B cell (primary cell): ENCODE measurements around the gene SENP3. TPM values are rescaled to one million over a fixed set of nuclear protein-coding genes. Genes with fewer than 3 reads are reported as not detected.

Experiments
- ATAC-seq: fragments of 200-7000 bp; cut with Tn5 transposase; one replicate; pipeline ENCODE4 v1.10.0; 2021; ENCODE audit warnings: low read depth, mild to moderate bottlenecking, moderate number of reproducible peaks, moderate library complexity
- CTCF ChIA-PET: fragments of 350-600 bp; sonication (Branson Sonifier 250); formaldehyde crosslinking; loops from one replicate; lab custom pipeline; 2021; ENCODE audit warnings: antibody characterized with exemption, inconsistent platforms; lab: Charles Lee
- POLR2A ChIA-PET: fragments of 350-600 bp; sonication (Branson Sonifier 250); formaldehyde crosslinking; loops from one replicate; lab custom pipeline; 2021; ENCODE audit warnings: antibody characterized with exemption; lab: Charles Lee
- DNase-seq: peaks from one replicate; pipeline ENCODE4 v3.0.0; 2013
- H2AFZ ChIP-seq: 2 replicates; pipeline ENCODE4 v1.6.1; 2012; ENCODE audit warnings: mild to moderate bottlenecking, low read depth, low read length; ENCODE audit not compliant: insufficient read depth, poor library complexity, severe bottlenecking
- H3K27ac ChIP-seq, 2 donors: 1 replicate in 1 of 2; 2 replicates in 1 of 2; pipeline ENCODE4 v1.5.1; 2012 to 2013; ENCODE audit warnings: low read length in 2 of 2, mild to moderate bottlenecking in 2 of 2, moderate library complexity in 1 of 2
- H3K27me3 ChIP-seq, 4 experiments: fragments of 200-600 bp in 1 of 4; sonication (generic) in 1 of 4; replicated peaks in 1 of 4; 1 replicate in 2 of 4; 2 replicates in 2 of 4; pipeline versions ENCODE4 v1.6.1 to v1.7.0; 2013 to 2016; ENCODE audit warnings: low read length in 3 of 4, mild to moderate bottlenecking in 2 of 4, mixed read lengths in 1 of 4, moderate library complexity in 1 of 4; ENCODE audit not compliant: insufficient read depth in 4 of 4, control insufficient read depth in 3 of 4; ENCODE audit errors: control extremely low read depth in 1 of 4
- H3K36me3 ChIP-seq, 2 experiments: replicated peaks in 1 of 2; 1 replicate in 1 of 2; 2 replicates in 1 of 2; pipeline versions ENCODE4 v1.6.1 to v1.7.1; 2013; ENCODE audit warnings: low read length in 1 of 2; ENCODE audit not compliant: insufficient read depth in 2 of 2, control insufficient read depth in 1 of 2; ENCODE audit errors: control extremely low read depth in 1 of 2, extremely low read depth in 1 of 2
- H3K4me1 ChIP-seq, 2 donors: fragments of 200-600 bp in 1 of 2; sonication (generic) in 1 of 2; 1 replicate in 1 of 2; 2 replicates in 1 of 2; pipeline versions ENCODE4 v1.5.1 to v1.6.1; 2013 to 2017; ENCODE audit warnings: low read length in 2 of 2; ENCODE audit not compliant: control insufficient read depth in 2 of 2, insufficient read depth in 2 of 2
- H3K4me2 ChIP-seq: replicated peaks from 2 replicates; pipeline ENCODE3; 2012; ENCODE audit warnings: mild to moderate bottlenecking, low read depth, low read length; ENCODE audit not compliant: poor library complexity, severe bottlenecking
- H3K4me3 ChIP-seq, 5 experiments: fragments of 200-600 bp in 1 of 5; sonication (generic) in 1 of 5; 1 replicate in 3 of 5; 2 replicates in 2 of 5; pipeline versions ENCODE4 v1.5.1 to v1.7.0; 2011 to 2016; ENCODE audit warnings: low read length in 4 of 5, mild to moderate bottlenecking in 4 of 5, low read depth in 2 of 5, control low read depth in 1 of 5, moderate library complexity in 1 of 5; ENCODE audit not compliant: insufficient read depth in 1 of 5; ENCODE audit errors: control extremely low read depth in 1 of 5, extremely low read depth in 1 of 5
- H3K79me2 ChIP-seq: fragments of 200-600 bp; sonication (generic); one replicate; pipeline ENCODE4 v1.6.0; 2016; ENCODE audit warnings: low read length; ENCODE audit not compliant: control insufficient read depth, insufficient read depth
- H3K9ac ChIP-seq: fragments of 200-600 bp; sonication (generic); 2 replicates; pipeline ENCODE4 v1.6.1; 2017; ENCODE audit warnings: mild to moderate bottlenecking, low read length, moderate library complexity
- H3K9me3 ChIP-seq, 3 donors: one replicate each; pipeline versions ENCODE4 v1.6.1 to v1.7.1; 2013; ENCODE audit warnings: low read length in 2 of 3; ENCODE audit not compliant: control insufficient read depth in 2 of 3, insufficient read depth in 1 of 3; ENCODE audit errors: control extremely low read depth in 1 of 3
- H4K20me1 ChIP-seq: 2 replicates; pipeline ENCODE4 v1.6.0; 2012; ENCODE audit warnings: mild to moderate bottlenecking, low read length; ENCODE audit not compliant: insufficient read depth, control insufficient read depth, poor library complexity, severe bottlenecking
- H3K27ac Mint-ChIP-seq: one replicate; pipeline ENCODE4 v1.8.0; 2021; ENCODE audit warnings: mixed read lengths
- H3K27me3 Mint-ChIP-seq: one replicate; pipeline ENCODE4 v1.8.0; 2021; ENCODE audit warnings: mixed read lengths
- H3K4me1 Mint-ChIP-seq: one replicate; pipeline ENCODE4 v1.8.0; 2021; ENCODE audit warnings: mixed read lengths
- H3K4me3 Mint-ChIP-seq: one replicate; pipeline ENCODE4 v1.8.0; 2021; ENCODE audit warnings: mixed read lengths
- H3K9me3 Mint-ChIP-seq: one replicate; pipeline ENCODE4 v1.8.0; 2022; ENCODE audit warnings: mixed read lengths; ENCODE audit not compliant: insufficient read depth
- EZH2 ChIP-seq: IDR thresholded peaks from 2 replicates; pipeline ENCODE4 v1.6.1; 2012; ENCODE audit warnings: borderline replicate concordance, low read depth, mild to moderate bottlenecking, moderate library complexity, low read length; ENCODE audit not compliant: insufficient read depth, poor library complexity, severe bottlenecking
- WGBS: methylation state at CpG from one replicate; pipeline ENCODE4 v1.1.5; 2013; ENCODE audit warnings: missing lambda C conversion rate; ENCODE audit not compliant: insufficient coverage; 5-methylcytosine and 5-hydroxymethylcytosine counted together
- intact Hi-C: fragments of 100-400 bp; cut with micrococcal nuclease; formaldehyde crosslinking; loops from one replicate; pipeline ENCODE4 v1.10.0; 2022
- polyA plus RNA-seq: library from polyadenylated mRNA; depleted of rRNA; stranded (reverse); fragments of >200 nt; gene quantifications from 2 replicates; pipeline ENCODE4 v1.2.3, GENCODE V29; 2012
- total RNA-seq, 2 donors: library from RNA; stranded (reverse); fragments of 120-200 nt in 1 of 2; gene quantifications; 1 replicate in 1 of 2; 2 replicates in 1 of 2; pipeline versions ENCODE4 v1.2.3 to v1.2.4, GENCODE V29; 2013 to 2022
- TF ChIP-seq, protein P1 (sequence below): fragments of 200-600 bp; IDR thresholded peaks from one replicate; pipeline ENCODE4 v1.8.0; 2022; ENCODE audit warnings: antibody characterized with exemption, mild to moderate bottlenecking

Gene SENP3
- total and polyA plus RNA-seq, 2 donors (not counting 1 experiment from before 2014, with no cell fraction given): 45.1 to 57.1 TPM

- peaks cover 40% of the 10 kb centered on the region for H3K79me2 ChIP-seq
- peaks cover 20 to 62% of the 10 kb centered on the region in 2 experiments for H3K36me3 ChIP-seq
- no peak for TF ChIP-seq EZH2
- TF ChIP-seq, protein P1, sequence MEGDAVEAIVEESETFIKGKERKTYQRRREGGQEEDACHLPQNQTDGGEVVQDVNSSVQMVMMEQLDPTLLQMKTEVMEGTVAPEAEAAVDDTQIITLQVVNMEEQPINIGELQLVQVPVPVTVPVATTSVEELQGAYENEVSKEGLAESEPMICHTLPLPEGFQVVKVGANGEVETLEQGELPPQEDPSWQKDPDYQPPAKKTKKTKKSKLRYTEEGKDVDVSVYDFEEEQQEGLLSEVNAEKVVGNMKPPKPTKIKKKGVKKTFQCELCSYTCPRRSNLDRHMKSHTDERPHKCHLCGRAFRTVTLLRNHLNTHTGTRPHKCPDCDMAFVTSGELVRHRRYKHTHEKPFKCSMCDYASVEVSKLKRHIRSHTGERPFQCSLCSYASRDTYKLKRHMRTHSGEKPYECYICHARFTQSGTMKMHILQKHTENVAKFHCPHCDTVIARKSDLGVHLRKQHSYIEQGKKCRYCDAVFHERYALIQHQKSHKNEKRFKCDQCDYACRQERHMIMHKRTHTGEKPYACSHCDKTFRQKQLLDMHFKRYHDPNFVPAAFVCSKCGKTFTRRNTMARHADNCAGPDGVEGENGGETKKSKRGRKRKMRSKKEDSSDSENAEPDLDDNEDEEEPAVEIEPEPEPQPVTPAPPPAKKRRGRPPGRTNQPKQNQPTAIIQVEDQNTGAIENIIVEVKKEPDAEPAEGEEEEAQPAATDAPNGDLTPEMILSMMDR: no peak
- ChIA-PET POLR2A (interaction anchor here (0.6 to 2.4 kb wide), 12 partner anchors 11 to 137 kb away, joined by 3 to 15 read pairs (median 4); partner anchors contain the start of genes MPDU1, POLR2A, SAT2 and SENP3), CTCF (interaction anchor here (1.0 to 4.9 kb wide), 6 partner anchors 12 to 137 kb away, joined by 3 to 21 read pairs (median 8); partner anchors contain the start of genes FXR2, MPDU1 and SENP3)
- H3K27ac Mint-ChIP-seq: peak overlapping the region; percentile 99
- H3K4me3 Mint-ChIP-seq: peak overlapping the region; percentile 94
- H3K27me3 Mint-ChIP-seq: no peaks in the 10 kb centered on the region
- H2AFZ ChIP-seq: no peak overlapping the region
- H3K4me1 ChIP-seq: peaks cover 22 to 29% of the 10 kb centered on the region in 2 donors
- DNase-seq (peak; percentile 100), ATAC-seq (peak; percentile 83)
- peak overlapping the region; percentile 98 for H3K9ac ChIP-seq
- H3K27me3 ChIP-seq: no peaks in the 10 kb centered on the region
- peaks cover 50% of the 10 kb centered on the region for H4K20me1 ChIP-seq
- H3K4me3 ChIP-seq: peak overlapping the region; percentile 72 to 98 (median 93)
- no peaks in the 10 kb centered on the region for H3K9me3 Mint-ChIP-seq
- H3K4me1 Mint-ChIP-seq: peaks cover 52% of the 10 kb centered on the region
- intact Hi-C loops: loop anchor here (1.0 to 10.0 kb wide), 13 partner anchors 11 to 558 kb away; partner anchors contain the start of genes CYB5D1, EIF5A, ELP5 and MPDU1
- WGBS: under 1% methylated on average over 73 of the region's 73 CpGs
- H3K27ac ChIP-seq: peak overlapping the region; percentile 85 to 94
- H3K9me3 ChIP-seq: no peaks in the 10 kb centered on the region
- H3K4me2 ChIP-seq: peak overlapping the region; percentile 89
Measured at GRCh38 chr17:7572588-7573323, 11.0 kb downstream of the SENP3 start.
